HS-5 (cell line): Measurements from ENCODE around the gene MYO15A.

Source experiments
- DNase-seq: peaks from one replicate; pipeline ENCODE4 v3.0.0-alpha.2; 2012; ENCODE audit warnings: low read depth

The MYO15A gene

GRCh38 chr17:18159551-18160120, 51.1 kb downstream of the MYO15A start:
- no peak for DNase-seq

- no peak for DNase-seq
These were observed 51.7 kb downstream of the MYO15A start for GRCh38 chr17:18160128-18160856.

DNA sequence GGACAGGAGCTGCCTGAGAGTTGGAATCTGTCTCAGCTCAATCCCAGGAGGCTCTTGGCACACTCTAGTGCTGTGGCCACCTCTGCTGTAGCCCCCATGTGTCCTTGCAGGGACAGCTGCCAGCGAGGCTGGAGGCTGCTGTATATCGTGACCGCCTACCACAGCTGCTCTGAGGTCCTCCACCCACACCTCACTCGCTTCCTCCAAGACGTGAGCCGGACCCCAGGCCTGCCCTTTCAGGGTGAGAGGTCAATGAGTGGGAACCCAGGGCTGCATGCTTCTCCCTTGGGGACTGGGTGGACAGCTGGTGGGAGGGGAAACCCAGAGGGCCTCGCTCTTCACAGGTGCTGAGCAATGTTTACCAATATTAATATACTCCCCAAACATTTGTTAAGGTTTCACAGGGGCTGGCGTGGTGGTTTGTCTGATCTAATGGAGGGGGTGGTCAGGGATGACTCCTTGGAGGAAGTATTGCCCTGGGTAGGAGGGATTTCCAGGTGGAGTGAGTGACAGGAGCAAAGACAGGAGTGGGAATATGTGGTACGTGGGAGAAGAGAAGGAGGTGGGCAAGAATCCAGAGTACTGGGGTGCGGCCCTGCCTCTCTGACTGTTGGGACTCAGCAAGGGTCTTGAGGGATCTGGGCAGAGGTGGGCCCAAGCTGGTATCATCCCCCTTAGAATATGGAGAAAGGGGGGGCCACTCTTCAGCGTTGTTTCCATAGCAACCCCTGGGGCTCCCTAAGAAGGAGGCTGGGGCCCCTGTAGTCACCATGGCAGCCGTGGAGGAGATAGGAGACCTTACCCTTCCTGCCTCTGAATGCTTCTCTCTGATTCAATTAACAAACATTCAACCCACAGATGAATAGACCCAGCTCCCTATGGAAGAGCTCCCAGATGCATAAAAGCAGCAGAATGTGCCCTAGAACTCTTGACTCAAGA, 52.9 kb downstream of the MYO15A start:
- DNase-seq, result no peak

GRCh38 chr17:18163547-18163946, 55.0 kb downstream of the MYO15A start:
- DNase-seq, result no peak

GRCh38 chr17:18166894-18167293, 58.3 kb downstream of the MYO15A start:
- DNase-seq, result no peak

DNA sequence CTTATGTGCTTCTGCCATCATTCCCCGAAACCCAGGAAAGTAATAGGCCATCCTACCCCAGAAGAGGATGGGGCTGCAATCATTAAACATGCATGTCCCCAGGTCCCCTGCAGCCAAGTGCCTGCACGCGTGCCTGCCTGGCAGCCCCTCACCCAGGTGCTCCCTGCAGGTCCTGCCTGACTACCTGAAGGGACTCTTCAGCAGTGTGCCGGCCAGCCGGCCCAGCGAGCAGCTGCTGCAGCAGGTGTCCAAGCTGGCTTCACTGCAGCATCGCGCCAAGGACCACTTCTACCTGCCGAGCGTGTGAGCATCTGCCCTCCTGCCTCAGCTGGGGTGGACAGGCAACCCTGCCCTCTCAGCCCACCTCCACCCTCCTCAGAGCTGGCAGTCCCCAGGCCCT, 58.9 kb downstream of the MYO15A start:
- DNase-seq, result no peak

DNA sequence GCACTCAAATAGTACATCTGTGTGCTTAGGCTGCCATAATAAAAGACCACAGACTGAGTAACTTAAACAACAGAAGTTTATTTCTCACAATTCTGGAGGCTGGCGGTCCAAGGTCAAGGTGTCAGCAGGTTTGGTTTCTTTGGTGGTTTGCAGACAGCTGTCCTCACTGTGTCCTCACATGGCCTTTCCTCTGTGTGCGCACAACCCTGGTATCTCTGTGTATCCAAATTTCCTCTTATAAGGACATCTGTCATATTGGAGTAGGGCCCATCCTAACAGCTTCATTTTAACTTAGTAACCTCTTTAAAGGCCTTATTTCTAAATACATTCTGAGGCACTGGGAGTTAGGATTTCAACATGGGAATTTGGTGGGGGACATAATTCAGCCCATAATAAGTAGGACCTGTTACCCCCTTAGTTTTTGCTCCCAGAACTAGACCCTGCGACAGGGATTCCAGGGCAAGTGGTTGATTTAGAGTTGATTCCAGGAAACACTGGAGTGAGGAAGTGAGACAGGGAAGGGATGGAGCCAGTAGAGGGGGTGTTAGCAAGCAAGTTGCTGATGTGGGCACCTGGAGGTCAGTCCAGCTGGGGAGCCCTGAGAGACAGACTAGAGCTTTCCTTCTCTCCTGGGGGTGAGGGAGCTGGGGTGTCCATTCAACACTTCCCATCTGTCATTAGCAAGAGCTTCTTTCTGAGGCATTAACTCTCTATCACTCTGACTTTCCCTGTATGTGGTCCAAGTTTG, 64.1 kb downstream of the MYO15A start:
- DNase-seq, result no peak

GRCh38 chr17:18173740-18174139, 65.2 kb downstream of the MYO15A start:
- DNase-seq, result no peak

DNA sequence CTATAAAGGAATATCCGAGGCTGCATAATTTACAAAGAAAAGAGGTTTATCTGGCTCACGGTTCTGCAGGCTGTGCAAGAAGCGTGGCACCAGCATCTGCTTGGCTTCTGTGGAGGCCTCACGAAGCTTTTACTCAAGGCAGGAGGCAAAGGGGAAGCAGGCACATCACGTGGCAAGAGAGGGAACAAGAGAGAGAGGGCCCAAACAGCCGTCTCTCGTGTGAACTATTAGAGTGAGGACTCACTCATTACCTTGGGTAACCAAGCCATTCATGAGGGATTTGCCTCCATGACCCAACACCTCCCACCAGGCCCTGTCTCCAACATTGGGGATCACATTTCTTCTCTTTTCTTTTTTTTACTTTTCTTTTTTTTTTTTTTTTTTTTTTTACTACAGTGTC, 67.6 kb downstream of the MYO15A start:
- DNase-seq, result no peak

DNA sequence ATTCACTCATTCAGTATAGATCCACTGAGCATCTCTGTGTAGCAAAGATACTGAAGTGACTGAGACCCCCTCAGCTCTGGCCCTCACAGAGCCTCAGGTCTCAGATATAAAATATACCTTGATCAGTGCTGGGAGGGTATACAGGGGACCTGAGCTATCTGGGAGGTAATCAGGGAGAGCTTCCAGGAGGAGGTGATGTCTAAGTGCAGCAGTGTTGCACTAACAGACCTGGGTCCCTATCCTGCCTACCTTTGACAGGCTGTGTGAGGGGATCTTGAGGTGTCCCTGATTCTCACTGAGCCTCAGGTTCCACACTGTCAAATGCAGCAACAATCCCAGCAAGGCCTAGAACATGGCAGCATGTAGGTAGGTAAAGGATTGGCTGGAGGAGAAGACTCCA, 68.6 kb downstream of the MYO15A start:
- no peak for DNase-seq

DNA sequence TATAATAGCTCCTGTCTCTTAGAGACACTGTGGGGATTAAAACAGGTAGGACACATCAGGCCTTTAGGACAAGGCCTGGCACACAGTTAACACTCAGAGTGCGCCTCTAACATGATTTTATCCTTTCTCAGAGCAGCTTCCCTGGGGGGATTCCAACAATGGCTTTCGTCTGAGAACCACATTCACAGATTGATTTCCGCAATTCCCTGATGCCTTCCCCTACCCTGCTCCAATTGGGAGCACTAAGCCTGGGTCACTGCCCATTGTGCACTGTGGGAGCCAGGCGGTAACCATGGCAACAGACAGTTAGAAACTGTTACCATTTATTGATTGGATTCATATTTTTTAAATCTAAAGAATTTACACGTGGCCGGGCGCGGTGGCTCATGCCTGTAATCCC, 69.2 kb downstream of the MYO15A start:
- DNase-seq, result no peak

DNA sequence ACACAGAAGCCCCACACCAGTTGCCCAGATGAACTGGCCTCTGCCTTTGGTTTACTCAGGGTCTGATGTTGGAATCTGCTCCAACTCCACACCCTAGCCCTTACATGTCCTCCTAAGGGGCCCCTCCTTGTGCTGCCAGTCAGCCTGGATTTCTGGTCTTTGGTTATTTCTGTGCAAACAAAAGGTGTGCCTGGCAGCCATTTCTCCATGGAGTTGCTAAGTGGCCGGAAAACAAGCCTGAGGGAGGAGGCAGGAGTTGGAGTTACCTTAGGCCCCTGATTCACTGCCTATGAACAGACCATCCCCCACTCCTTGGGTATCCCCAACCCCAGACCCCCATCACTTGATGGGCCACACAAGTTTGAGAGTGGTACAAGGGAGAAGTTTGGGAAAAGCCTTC, 70.6 kb downstream of the MYO15A start:
- no peak for DNase-seq

- no peak for DNase-seq
These were observed 71.2 kb downstream of the MYO15A start for GRCh38 chr17:18179804-18180203.

DNA sequence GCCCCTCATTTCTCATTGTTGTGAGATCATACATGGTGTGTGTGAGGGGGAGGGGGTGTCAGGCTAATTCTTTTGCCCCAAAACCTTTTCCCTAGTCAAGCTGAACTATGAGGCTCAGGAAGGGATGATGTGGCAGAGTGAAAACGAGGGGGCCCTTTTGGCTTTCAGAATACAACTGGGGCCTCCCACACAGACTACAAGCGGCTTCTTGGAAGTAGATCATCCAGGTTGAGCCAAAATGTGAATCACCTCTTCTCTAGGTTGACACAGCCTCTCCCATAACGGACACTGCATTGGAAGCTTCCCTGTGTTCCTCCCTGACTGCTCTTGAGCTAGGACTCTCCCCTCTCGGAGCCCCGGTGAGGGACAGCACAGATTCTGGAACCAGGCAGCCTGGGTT, 72.8 kb downstream of the MYO15A start:
- DNase-seq, result no peak

GRCh38 chr17:18182110-18182977, 73.8 kb downstream of the MYO15A start:
- no peak for DNase-seq

DNA sequence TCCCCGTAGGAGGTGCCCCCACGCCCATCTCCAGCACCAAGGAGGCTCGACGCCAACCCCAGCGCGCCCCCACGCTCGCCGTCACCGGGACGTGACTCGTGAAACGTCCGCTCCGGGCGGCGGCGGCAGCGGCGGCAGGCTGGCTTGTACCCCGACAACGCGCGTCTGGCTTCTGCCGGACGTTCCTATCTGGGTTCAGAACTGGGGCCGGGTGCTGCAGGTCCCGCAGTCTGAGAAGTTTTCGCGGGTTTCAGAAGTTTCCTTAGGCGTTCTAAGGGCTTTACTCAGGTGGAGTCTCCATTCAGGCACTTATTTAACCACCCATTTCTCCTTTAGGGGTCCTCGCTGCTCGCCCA, 74.4 kb downstream of the MYO15A start:
- DNase-seq, result no peak

DNA sequence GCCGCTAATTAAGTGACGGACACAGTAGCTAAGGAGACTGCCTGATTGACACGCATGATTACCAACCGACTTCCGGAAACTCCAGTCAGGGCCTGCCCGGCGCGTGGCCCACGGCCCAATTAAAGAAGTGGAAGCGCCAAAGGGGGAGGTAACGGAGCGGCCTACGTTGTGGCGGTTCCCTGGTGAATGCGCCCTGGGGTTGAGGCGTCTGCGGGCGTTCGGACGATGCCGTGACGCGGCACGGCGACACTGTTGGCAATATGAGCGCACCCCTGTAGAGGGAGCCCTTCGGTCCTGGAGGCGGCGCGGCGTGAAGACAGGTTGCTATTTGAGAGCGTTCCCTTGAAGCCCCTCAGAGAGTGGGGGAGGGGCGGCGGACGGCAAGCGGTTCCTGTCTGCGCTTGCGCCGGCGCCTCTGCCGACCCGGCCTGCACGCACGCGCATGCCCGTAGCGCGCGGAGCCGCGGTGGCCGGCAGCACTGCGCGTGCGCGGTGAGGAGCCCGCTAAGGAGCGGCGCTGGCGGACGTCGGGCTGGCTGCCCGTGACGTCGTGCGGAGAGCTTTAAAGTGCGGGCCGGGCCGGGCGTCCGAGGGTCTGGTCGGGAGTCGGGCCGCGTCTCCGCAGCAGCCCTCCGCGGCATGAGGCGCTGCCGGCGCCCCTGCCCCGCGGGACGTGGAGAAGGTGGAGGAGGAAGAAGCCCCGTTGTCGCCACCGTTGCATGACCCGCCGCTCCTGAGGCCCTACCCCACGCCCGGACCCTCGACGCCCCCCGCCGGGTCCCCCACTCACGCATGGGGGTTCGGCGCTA, 75.0 kb downstream of the MYO15A start, which contains the start of gene ALKBH5:
Gene ALKBH5, plus strand, starts transcription at position 495 of the 809 bp plus-strand sequence. CDS start 416 bp downstream, outside the sequence.
- DNase-seq, result peak; percentile 97

DNA sequence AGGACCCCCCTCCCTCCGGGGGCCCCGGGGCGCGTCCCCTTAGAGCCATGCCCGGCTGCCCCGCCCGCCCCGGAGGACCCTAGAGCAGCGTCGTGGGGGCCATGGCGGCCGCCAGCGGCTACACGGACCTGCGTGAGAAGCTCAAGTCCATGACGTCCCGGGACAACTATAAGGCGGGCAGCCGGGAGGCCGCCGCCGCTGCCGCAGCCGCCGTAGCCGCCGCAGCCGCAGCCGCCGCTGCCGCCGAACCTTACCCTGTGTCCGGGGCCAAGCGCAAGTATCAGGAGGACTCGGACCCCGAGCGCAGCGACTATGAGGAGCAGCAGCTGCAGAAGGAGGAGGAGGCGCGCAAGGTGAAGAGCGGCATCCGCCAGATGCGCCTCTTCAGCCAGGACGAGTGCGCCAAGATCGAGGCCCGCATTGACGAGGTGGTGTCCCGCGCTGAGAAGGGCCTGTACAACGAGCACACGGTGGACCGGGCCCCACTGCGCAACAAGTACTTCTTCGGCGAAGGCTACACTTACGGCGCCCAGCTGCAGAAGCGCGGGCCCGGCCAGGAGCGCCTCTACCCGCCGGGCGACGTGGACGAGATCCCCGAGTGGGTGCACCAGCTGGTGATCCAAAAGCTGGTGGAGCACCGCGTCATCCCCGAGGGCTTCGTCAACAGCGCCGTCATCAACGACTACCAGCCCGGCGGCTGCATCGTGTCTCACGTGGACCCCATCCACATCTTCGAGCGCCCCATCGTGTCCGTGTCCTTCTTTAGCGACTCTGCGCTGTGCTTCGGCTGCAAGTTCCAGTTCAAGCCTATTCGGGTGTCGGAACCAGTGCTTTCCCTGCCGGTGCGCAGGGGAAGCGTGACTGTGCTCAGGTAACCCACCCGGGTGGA, 75.8 kb downstream of the MYO15A start:
- DNase-seq, result no peak

- DNase-seq, result no peak
These were observed 76.8 kb downstream of the MYO15A start for GRCh38 chr17:18185391-18185790.
